ENCODE results near the gene SCD5.

Gene SCD5

GRCh38 chr4:82784681-82785610 lies 13.7 kb downstream of the SCD5 start:
- Histone ChIP-seq H3K4me1 (ENCODE audit: control insufficient read depth, insufficient read depth, low read length, poor library complexity, severe bottlenecking) (no peaks in the 10 kb centered on the region), H3K4me3 (ENCODE audit: insufficient read depth, low read depth, low read length, poor library complexity, severe bottlenecking) (no peak overlapping the region), H3K27ac (ENCODE audit: insufficient read depth, low read length, poor library complexity, severe bottlenecking) (no peak overlapping the region), H3K36me3 (ENCODE audit: control insufficient read depth, insufficient read depth, low read length) (no peaks in the 10 kb centered on the region), H3K9me3 (ENCODE audit: control insufficient read depth, low read length) (no peaks in the 10 kb centered on the region), H3K27me3 (replicated peaks; ENCODE audit: control insufficient read depth, insufficient read depth, low read length, poor library complexity, severe bottlenecking) (no peaks in the 10 kb centered on the region)
- no peak for DNase-seq

GRCh38 chr4:82782626-82783345 lies 15.8 kb downstream of the SCD5 start:
- Histone ChIP-seq H3K4me3 (ENCODE audit: insufficient read depth, low read depth, low read length, poor library complexity, severe bottlenecking) (no peak overlapping the region), H3K27ac (ENCODE audit: insufficient read depth, low read length, poor library complexity, severe bottlenecking) (no peak overlapping the region), H3K9me3 (ENCODE audit: control insufficient read depth, low read length) (no peaks in the 10 kb centered on the region), H3K4me1 (ENCODE audit: control insufficient read depth, insufficient read depth, low read length, poor library complexity, severe bottlenecking) (no peaks in the 10 kb centered on the region), H3K27me3 (replicated peaks; ENCODE audit: control insufficient read depth, insufficient read depth, low read length, poor library complexity, severe bottlenecking) (no peaks in the 10 kb centered on the region), H3K36me3 (ENCODE audit: control insufficient read depth, insufficient read depth, low read length) (no peaks in the 10 kb centered on the region)
- no peak for DNase-seq

- Histone ChIP-seq H3K4me3 (ENCODE audit: insufficient read depth, low read depth, low read length, poor library complexity, severe bottlenecking) (no peak overlapping the region), H3K36me3 (ENCODE audit: control insufficient read depth, insufficient read depth, low read length) (no peaks in the 10 kb centered on the region), H3K27me3 (replicated peaks; ENCODE audit: control insufficient read depth, insufficient read depth, low read length, poor library complexity, severe bottlenecking) (no peaks in the 10 kb centered on the region), H3K4me1 (ENCODE audit: control insufficient read depth, insufficient read depth, low read length, poor library complexity, severe bottlenecking) (no peaks in the 10 kb centered on the region), H3K27ac (ENCODE audit: insufficient read depth, low read length, poor library complexity, severe bottlenecking) (no peak overlapping the region), H3K9me3 (ENCODE audit: control insufficient read depth, low read length) (no peaks in the 10 kb centered on the region)
- DNase-seq = no peak
Observed at GRCh38 chr4:82780752-82781231, 17.8 kb downstream of the SCD5 start.

- DNase-seq = no peak
- no peaks in the 10 kb centered on the region for H3K36me3 ChIP-seq (ENCODE audit: control insufficient read depth, insufficient read depth, low read length)
- H3K4me3 ChIP-seq (ENCODE audit: insufficient read depth, low read depth, low read length, poor library complexity, severe bottlenecking) = no peak overlapping the region
- no peak overlapping the region for H3K27ac ChIP-seq (ENCODE audit: insufficient read depth, low read length, poor library complexity, severe bottlenecking)
- no peaks in the 10 kb centered on the region for H3K9me3 ChIP-seq (ENCODE audit: control insufficient read depth, low read length)
- H3K27me3 ChIP-seq (replicated peaks; ENCODE audit: control insufficient read depth, insufficient read depth, low read length, poor library complexity, severe bottlenecking) = no peaks in the 10 kb centered on the region
- no peaks in the 10 kb centered on the region for H3K4me1 ChIP-seq (ENCODE audit: control insufficient read depth, insufficient read depth, low read length, poor library complexity, severe bottlenecking)
Observed at GRCh38 chr4:82780170-82780751, 18.3 kb downstream of the SCD5 start.

- Histone ChIP-seq H3K27ac (ENCODE audit: insufficient read depth, low read length, poor library complexity, severe bottlenecking) (no peak overlapping the region), H3K36me3 (ENCODE audit: control insufficient read depth, insufficient read depth, low read length) (no peaks in the 10 kb centered on the region), H3K4me1 (ENCODE audit: control insufficient read depth, insufficient read depth, low read length, poor library complexity, severe bottlenecking) (no peaks in the 10 kb centered on the region), H3K4me3 (ENCODE audit: insufficient read depth, low read depth, low read length, poor library complexity, severe bottlenecking) (no peak overlapping the region), H3K27me3 (replicated peaks; ENCODE audit: control insufficient read depth, insufficient read depth, low read length, poor library complexity, severe bottlenecking) (no peaks in the 10 kb centered on the region), H3K9me3 (ENCODE audit: control insufficient read depth, low read length) (no peaks in the 10 kb centered on the region)
- DNase-seq = no peak
Observed at GRCh38 chr4:82779032-82779431, 19.6 kb downstream of the SCD5 start.

- Histone ChIP-seq H3K4me1 (ENCODE audit: control insufficient read depth, insufficient read depth, low read length, poor library complexity, severe bottlenecking) (no peaks in the 10 kb centered on the region), H3K27me3 (replicated peaks; ENCODE audit: control insufficient read depth, insufficient read depth, low read length, poor library complexity, severe bottlenecking) (no peaks in the 10 kb centered on the region), H3K27ac (ENCODE audit: insufficient read depth, low read length, poor library complexity, severe bottlenecking) (no peak overlapping the region), H3K4me3 (ENCODE audit: insufficient read depth, low read depth, low read length, poor library complexity, severe bottlenecking) (no peak overlapping the region), H3K9me3 (ENCODE audit: control insufficient read depth, low read length) (no peaks in the 10 kb centered on the region), H3K36me3 (ENCODE audit: control insufficient read depth, insufficient read depth, low read length) (no peaks in the 10 kb centered on the region)
- DNase-seq = no peak
Observed at GRCh38 chr4:82777857-82778525, 20.6 kb downstream of the SCD5 start.

- H3K9me3 ChIP-seq (ENCODE audit: control insufficient read depth, low read length) = no peaks in the 10 kb centered on the region
- DNase-seq = no peak
- no peaks in the 10 kb centered on the region for H3K36me3 ChIP-seq (ENCODE audit: control insufficient read depth, insufficient read depth, low read length)
- H3K4me3 ChIP-seq (ENCODE audit: insufficient read depth, low read depth, low read length, poor library complexity, severe bottlenecking) = no peak overlapping the region
- no peak overlapping the region for H3K27ac ChIP-seq (ENCODE audit: insufficient read depth, low read length, poor library complexity, severe bottlenecking)
- H3K27me3 ChIP-seq (replicated peaks; ENCODE audit: control insufficient read depth, insufficient read depth, low read length, poor library complexity, severe bottlenecking) = no peaks in the 10 kb centered on the region
- no peaks in the 10 kb centered on the region for H3K4me1 ChIP-seq (ENCODE audit: control insufficient read depth, insufficient read depth, low read length, poor library complexity, severe bottlenecking)
Observed at GRCh38 chr4:82776925-82777542, 21.6 kb downstream of the SCD5 start.

GRCh38 chr4:82775243-82775642 lies 23.4 kb downstream of the SCD5 start:
- Histone ChIP-seq H3K9me3 (ENCODE audit: control insufficient read depth, low read length) (no peaks in the 10 kb centered on the region), H3K4me3 (ENCODE audit: insufficient read depth, low read depth, low read length, poor library complexity, severe bottlenecking) (no peak overlapping the region), H3K27me3 (replicated peaks; ENCODE audit: control insufficient read depth, insufficient read depth, low read length, poor library complexity, severe bottlenecking) (no peaks in the 10 kb centered on the region), H3K4me1 (ENCODE audit: control insufficient read depth, insufficient read depth, low read length, poor library complexity, severe bottlenecking) (no peaks in the 10 kb centered on the region), H3K27ac (ENCODE audit: insufficient read depth, low read length, poor library complexity, severe bottlenecking) (no peak overlapping the region), H3K36me3 (ENCODE audit: control insufficient read depth, insufficient read depth, low read length) (no peaks in the 10 kb centered on the region)
- no peak for DNase-seq

- Histone ChIP-seq H3K4me3 (ENCODE audit: insufficient read depth, low read depth, low read length, poor library complexity, severe bottlenecking) (no peak overlapping the region), H3K9me3 (ENCODE audit: control insufficient read depth, low read length) (no peaks in the 10 kb centered on the region), H3K36me3 (ENCODE audit: control insufficient read depth, insufficient read depth, low read length) (no peaks in the 10 kb centered on the region), H3K4me1 (ENCODE audit: control insufficient read depth, insufficient read depth, low read length, poor library complexity, severe bottlenecking) (no peaks in the 10 kb centered on the region), H3K27me3 (replicated peaks; ENCODE audit: control insufficient read depth, insufficient read depth, low read length, poor library complexity, severe bottlenecking) (no peaks in the 10 kb centered on the region), H3K27ac (ENCODE audit: insufficient read depth, low read length, poor library complexity, severe bottlenecking) (no peak overlapping the region)
- DNase-seq = no peak
Observed at GRCh38 chr4:82774711-82775171, 23.9 kb downstream of the SCD5 start.

Measured in effector memory CD4-positive, alpha-beta T cell (primary cell).